NCI-H774 (cell line): ENCODE data around the gene TARM1.

Source experiments
- DNase-seq: peaks from one replicate; lab custom pipeline; 2025; lab: John Stamatoyannopoulos, UW

Gene TARM1

GRCh38 chr19:54081032-54081431 is at the start of gene TARM1:
Gene TARM1 (minus strand): TSS chr19:54081365. CDS start chr19:54081340, 25 bp downstream.
- DNase-seq, result no peak

- DNase-seq, result no peak
Measured at GRCh38 chr19:54129617-54129996, 48.4 kb upstream of the TARM1 start.

GRCh38 chr19:54128796-54129616 is 47.8 kb upstream of the TARM1 start:
- no peak for DNase-seq

- DNase-seq, result no peak
Measured at GRCh38 chr19:54128441-54128725, 47.2 kb upstream of the TARM1 start.

- no peak for DNase-seq
Measured at GRCh38 chr19:54127688-54128440, 46.7 kb upstream of the TARM1 start.

GRCh38 chr19:54125713-54126112 is 44.5 kb upstream of the TARM1 start:
- DNase-seq, result no peak

GRCh38 chr19:54124393-54124792 is 43.2 kb upstream of the TARM1 start:
- no peak for DNase-seq

- no peak for DNase-seq
Measured at GRCh38 chr19:54123682-54124081, 42.5 kb upstream of the TARM1 start.

- DNase-seq, result no peak
Measured at GRCh38 chr19:54121259-54121658, 40.1 kb upstream of the TARM1 start.

GRCh38 chr19:54115109-54116063 is 34.2 kb upstream of the TARM1 start, which contains the start of the genes PRPF31 and TFPT:
Gene PRPF31 (plus strand): TSS chr19:54115754. CDS start chr19:54118279, 2,525 bp downstream.
Gene TFPT (minus strand): TSS chr19:54115657. CDS start chr19:54115269, 388 bp downstream.
- peak; percentile 97 for DNase-seq

GRCh38 chr19:54114340-54115108 is 33.4 kb upstream of the TARM1 start:
- DNase-seq, result peak; percentile 7

- no peak for DNase-seq
Measured at GRCh38 chr19:54109651-54110050, 28.5 kb upstream of the TARM1 start.

GRCh38 chr19:54108496-54108895 is 27.3 kb upstream of the TARM1 start:
- no peak for DNase-seq

GRCh38 chr19:54107876-54108490 is 26.8 kb upstream of the TARM1 start:
- DNase-seq, result no peak

- no peak for DNase-seq
Measured at GRCh38 chr19:54106716-54107115, 25.6 kb upstream of the TARM1 start.

- no peak for DNase-seq
Measured at GRCh38 chr19:54105796-54106195, 24.6 kb upstream of the TARM1 start.

- no peak for DNase-seq
Measured at GRCh38 chr19:54104998-54105715, 24.0 kb upstream of the TARM1 start.

- peak; percentile 97 for DNase-seq
Measured at GRCh38 chr19:54102421-54103169, 21.4 kb upstream of the TARM1 start, which contains the start of gene NDUFA3. Gene NDUFA3 (plus strand): TSS chr19:54102855. CDS start chr19:54102879, 24 bp downstream.

- no peak for DNase-seq
Measured at GRCh38 chr19:54100561-54100960, 19.4 kb upstream of the TARM1 start, which contains the start of gene OSCAR. Gene OSCAR (minus strand): TSS chr19:54100803. CDS start chr19:54100792, 11 bp downstream.
